ENCODE measurements around the gene GNG3.

DNA sequence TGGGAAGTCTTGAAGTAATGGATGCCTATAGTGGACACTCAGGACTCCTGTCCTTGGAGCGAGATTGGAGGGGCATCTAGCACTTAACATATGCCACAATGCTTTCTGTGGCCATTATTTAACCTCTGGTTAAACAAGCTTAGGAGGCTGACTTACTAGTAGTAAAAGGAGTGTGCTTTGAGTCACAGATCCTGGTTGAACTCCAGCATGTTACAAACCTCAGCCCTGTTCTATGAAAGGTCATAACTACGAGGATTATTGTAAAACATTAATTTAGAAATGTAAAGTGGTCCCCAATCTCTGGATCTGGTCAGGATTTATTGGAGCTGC lies 34.3 kb upstream of the GNG3 start:
- TF ChIP-seq YY1 (IDR thresholded peaks at IDR 0.05; ENCODE audit: low read depth, low read length) (no peak), TAF1 (IDR thresholded peaks at IDR 0.05; ENCODE audit: low read depth, low read length) (no peak), CHD2 (IDR thresholded peaks at IDR 0.05; ENCODE audit: low read length) (no peak), SRF (IDR thresholded peaks at IDR 0.05; ENCODE audit: low read depth, low read length) (no peak), SIN3A (conservative IDR thresholded peaks at IDR 0.05 in 1 of 2, IDR thresholded peaks at IDR 0.05 in 1 of 2; ENCODE audit: low read depth in 1 of 2, low read length in 2 of 2) (no peak)
- TF ChIP-seq, protein P1, sequence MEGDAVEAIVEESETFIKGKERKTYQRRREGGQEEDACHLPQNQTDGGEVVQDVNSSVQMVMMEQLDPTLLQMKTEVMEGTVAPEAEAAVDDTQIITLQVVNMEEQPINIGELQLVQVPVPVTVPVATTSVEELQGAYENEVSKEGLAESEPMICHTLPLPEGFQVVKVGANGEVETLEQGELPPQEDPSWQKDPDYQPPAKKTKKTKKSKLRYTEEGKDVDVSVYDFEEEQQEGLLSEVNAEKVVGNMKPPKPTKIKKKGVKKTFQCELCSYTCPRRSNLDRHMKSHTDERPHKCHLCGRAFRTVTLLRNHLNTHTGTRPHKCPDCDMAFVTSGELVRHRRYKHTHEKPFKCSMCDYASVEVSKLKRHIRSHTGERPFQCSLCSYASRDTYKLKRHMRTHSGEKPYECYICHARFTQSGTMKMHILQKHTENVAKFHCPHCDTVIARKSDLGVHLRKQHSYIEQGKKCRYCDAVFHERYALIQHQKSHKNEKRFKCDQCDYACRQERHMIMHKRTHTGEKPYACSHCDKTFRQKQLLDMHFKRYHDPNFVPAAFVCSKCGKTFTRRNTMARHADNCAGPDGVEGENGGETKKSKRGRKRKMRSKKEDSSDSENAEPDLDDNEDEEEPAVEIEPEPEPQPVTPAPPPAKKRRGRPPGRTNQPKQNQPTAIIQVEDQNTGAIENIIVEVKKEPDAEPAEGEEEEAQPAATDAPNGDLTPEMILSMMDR (IDR thresholded peaks at IDR 0.05; ENCODE audit: control extremely low read depth in 1 of 3, insufficient read depth in 1 of 3, low read depth in 1 of 3, low read length in 3 of 3), result no peak
